IMR-90 (cell line): ENCODE data around the gene MEF2A.

Experiments
- NFE2L2 ChIP-seq: fragments of 150-350 bp; IDR thresholded peaks from 2 replicates; pipeline ENCODE4 v1.6.1; 2016; ENCODE audit warnings: low read depth, mild to moderate bottlenecking, low read length
- POLR2A ChIP-seq: IDR thresholded peaks from 2 replicates; pipeline ENCODE4 v1.6.1; 2012; ENCODE audit warnings: mild to moderate bottlenecking, low read depth, low read length
- TF ChIP-seq, protein P1 (sequence below): conservative IDR thresholded peaks from 2 replicates; pipeline ENCODE4 v1.5.1; 2012; ENCODE audit warnings: mild to moderate bottlenecking, low read depth, low read length, improper control_type of control experiment

DNA sequence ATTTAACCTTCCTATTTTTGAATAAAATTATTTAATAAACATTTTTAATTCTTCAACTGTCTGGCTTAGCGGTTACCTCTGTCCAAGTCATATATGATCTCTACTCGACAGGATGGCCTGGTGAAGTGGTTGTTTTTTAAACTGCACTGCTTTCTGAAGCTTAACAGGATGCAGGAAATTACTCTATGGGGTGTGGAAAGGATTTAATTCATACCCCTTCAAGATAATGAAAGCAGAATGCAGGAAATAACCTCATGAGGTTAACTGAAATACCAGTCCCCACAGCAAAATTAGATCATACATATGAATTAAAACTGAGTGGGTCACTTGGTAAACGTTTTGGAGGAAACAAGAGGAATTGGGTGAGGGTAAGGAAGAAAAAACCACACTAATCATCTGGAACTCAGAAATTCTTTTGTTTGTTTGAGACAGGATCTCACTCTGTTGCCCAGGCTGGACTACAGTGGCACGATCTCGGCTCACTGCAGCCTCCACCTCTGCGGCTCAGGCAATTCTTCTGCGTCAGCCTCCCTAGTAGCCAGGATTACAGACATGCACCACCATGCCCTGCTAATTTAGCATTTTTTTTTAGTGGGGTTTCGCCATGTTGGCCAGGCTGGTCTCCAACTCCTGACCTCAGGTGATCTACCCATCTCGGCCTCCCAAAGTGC is 117.4 kb downstream of the MEF2A start:
- TF ChIP-seq, protein P1, sequence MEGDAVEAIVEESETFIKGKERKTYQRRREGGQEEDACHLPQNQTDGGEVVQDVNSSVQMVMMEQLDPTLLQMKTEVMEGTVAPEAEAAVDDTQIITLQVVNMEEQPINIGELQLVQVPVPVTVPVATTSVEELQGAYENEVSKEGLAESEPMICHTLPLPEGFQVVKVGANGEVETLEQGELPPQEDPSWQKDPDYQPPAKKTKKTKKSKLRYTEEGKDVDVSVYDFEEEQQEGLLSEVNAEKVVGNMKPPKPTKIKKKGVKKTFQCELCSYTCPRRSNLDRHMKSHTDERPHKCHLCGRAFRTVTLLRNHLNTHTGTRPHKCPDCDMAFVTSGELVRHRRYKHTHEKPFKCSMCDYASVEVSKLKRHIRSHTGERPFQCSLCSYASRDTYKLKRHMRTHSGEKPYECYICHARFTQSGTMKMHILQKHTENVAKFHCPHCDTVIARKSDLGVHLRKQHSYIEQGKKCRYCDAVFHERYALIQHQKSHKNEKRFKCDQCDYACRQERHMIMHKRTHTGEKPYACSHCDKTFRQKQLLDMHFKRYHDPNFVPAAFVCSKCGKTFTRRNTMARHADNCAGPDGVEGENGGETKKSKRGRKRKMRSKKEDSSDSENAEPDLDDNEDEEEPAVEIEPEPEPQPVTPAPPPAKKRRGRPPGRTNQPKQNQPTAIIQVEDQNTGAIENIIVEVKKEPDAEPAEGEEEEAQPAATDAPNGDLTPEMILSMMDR: no peak
- TF ChIP-seq POLR2A (no peak), NFE2L2 (no peak)
